Breast epithelium (tissue), 3 donors: Measurements from ENCODE around the gene PHETA2.

Experiments used
- POLR2A ChIP-seq: fragments of 450-650 bp; IDR thresholded peaks from one replicate; pipeline ENCODE4 v1.6.1; 2016; ENCODE audit warnings: antibody characterized with exemption, mild to moderate bottlenecking, moderate library complexity
- POLR2AphosphoS5 ChIP-seq, 3 donors: sonication (generic); formaldehyde crosslinking; IDR thresholded peaks; one replicate each; pipeline ENCODE4 v1.6.1; 2017; ENCODE audit warnings: antibody characterized with exemption in 3 of 3
- TF ChIP-seq, protein P1 (sequence below), 3 donors: fragments of 450-650 bp; IDR thresholded peaks; one replicate each; pipeline ENCODE4 v1.5.1; 2016 to 2017; ENCODE audit warnings: antibody characterized with exemption in 3 of 3, mild to moderate bottlenecking in 3 of 3, moderate library complexity in 3 of 3

- TF ChIP-seq, protein P1, sequence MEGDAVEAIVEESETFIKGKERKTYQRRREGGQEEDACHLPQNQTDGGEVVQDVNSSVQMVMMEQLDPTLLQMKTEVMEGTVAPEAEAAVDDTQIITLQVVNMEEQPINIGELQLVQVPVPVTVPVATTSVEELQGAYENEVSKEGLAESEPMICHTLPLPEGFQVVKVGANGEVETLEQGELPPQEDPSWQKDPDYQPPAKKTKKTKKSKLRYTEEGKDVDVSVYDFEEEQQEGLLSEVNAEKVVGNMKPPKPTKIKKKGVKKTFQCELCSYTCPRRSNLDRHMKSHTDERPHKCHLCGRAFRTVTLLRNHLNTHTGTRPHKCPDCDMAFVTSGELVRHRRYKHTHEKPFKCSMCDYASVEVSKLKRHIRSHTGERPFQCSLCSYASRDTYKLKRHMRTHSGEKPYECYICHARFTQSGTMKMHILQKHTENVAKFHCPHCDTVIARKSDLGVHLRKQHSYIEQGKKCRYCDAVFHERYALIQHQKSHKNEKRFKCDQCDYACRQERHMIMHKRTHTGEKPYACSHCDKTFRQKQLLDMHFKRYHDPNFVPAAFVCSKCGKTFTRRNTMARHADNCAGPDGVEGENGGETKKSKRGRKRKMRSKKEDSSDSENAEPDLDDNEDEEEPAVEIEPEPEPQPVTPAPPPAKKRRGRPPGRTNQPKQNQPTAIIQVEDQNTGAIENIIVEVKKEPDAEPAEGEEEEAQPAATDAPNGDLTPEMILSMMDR (IDR thresholded peaks at IDR 0.05), result no peak
- TF ChIP-seq POLR2A (no peak), POLR2AphosphoS5 (IDR thresholded peaks at IDR 0.05) (no peak)
Measured at GRCh38 chr22:42067671-42068251, 6.3 kb upstream of the PHETA2 start.
